HepG2 (cell line): Measurements from ENCODE around the gene ZNF334. TPM values are rescaled to one million over a fixed set of nuclear protein-coding genes. Genes with fewer than 3 reads are reported as not detected.

Source experiments
- AHDC1 ChIP-seq: sonication (generic); formaldehyde crosslinking; IDR thresholded peaks from 2 replicates; pipeline ENCODE4 v1.5.1; 2020; ENCODE audit warnings: mild to moderate bottlenecking, missing genetic modification reagents, borderline replicate concordance
- ASH2L ChIP-seq: fragments of 300-600, 200-600 bp; sonication (generic); IDR thresholded peaks from 2 replicates; pipeline ENCODE4 v1.7.0; 2017; ENCODE audit warnings: low read depth, mild to moderate bottlenecking, moderate library complexity, mixed read lengths, low read length; ENCODE audit not compliant: insufficient read length
- ATF5 ChIP-seq: sonication (generic); formaldehyde crosslinking; IDR thresholded peaks from 2 replicates; pipeline ENCODE4 v1.4.0; 2020; ENCODE audit warnings: mild to moderate bottlenecking, low read depth, missing genetic modification reagents
- CEBPB ChIP-seq: IDR thresholded peaks from 2 replicates; pipeline ENCODE4 v1.6.1; 2011; ENCODE audit warnings: low read depth, low read length, improper control_type of control experiment, borderline replicate concordance
- GFI1 ChIP-seq: sonication (generic); formaldehyde crosslinking; IDR thresholded peaks from 2 replicates; pipeline ENCODE4 v1.5.0; 2020; ENCODE audit warnings: missing genetic modification reagents, mild to moderate bottlenecking, borderline replicate concordance
- HNRNPH1 ChIP-seq: fragments of 200-400 bp; formaldehyde crosslinking; optimal IDR thresholded peaks from 2 replicates; pipeline ENCODE3; 2017; ENCODE audit warnings: mild to moderate bottlenecking, low read depth, low read length
- KDM4B ChIP-seq: sonication (generic); formaldehyde crosslinking; IDR thresholded peaks from 2 replicates; pipeline ENCODE4 v1.4.0; 2020; ENCODE audit warnings: missing genetic modification reagents
- NFYC ChIP-seq: IDR thresholded peaks from 2 replicates; pipeline ENCODE4 v1.6.1; 2016; ENCODE audit warnings: missing genetic modification reagents, missing compliant biosample characterization
- PHF5A ChIP-seq: IDR thresholded peaks from one replicate; pipeline ENCODE4 v1.6.1; 2018; ENCODE audit warnings: low read depth, missing genetic modification reagents; ENCODE audit not compliant: unreplicated experiment
- RAD21 ChIP-seq: fragments of 450-650 bp; formaldehyde crosslinking; IDR thresholded peaks from 2 replicates; pipeline ENCODE4 v1.5.0; 2020; ENCODE audit warnings: mild to moderate bottlenecking
- RXRA ChIP-seq: sonication (generic); formaldehyde crosslinking; IDR thresholded peaks from 2 replicates; pipeline ENCODE4 v1.5.1; 2020; ENCODE audit warnings: missing genetic modification reagents
- SRSF1 ChIP-seq: fragments of 200-400 bp; formaldehyde crosslinking; optimal IDR thresholded peaks from 2 replicates; pipeline ENCODE3; 2017; ENCODE audit warnings: mild to moderate bottlenecking, low read depth, low read length, moderate library complexity
- ZBTB38 ChIP-seq: sonication (generic); formaldehyde crosslinking; IDR thresholded peaks from 2 replicates; pipeline ENCODE4 v1.5.1; 2020; ENCODE audit warnings: mild to moderate bottlenecking, missing genetic modification reagents
- ZFP91 ChIP-seq: sonication (generic); formaldehyde crosslinking; IDR thresholded peaks from 2 replicates; pipeline ENCODE4 v1.9.0; 2022; ENCODE audit warnings: missing genetic modification reagents, mild to moderate bottlenecking, borderline replicate concordance
- ZFY ChIP-seq: sonication (generic); formaldehyde crosslinking; IDR thresholded peaks from 2 replicates; pipeline ENCODE4 v1.4.0; 2020; ENCODE audit warnings: missing genetic modification reagents
- ZNF263 ChIP-seq: sonication (generic); formaldehyde crosslinking; IDR thresholded peaks from 2 replicates; pipeline ENCODE4 v1.4.0; 2020; ENCODE audit warnings: missing genetic modification reagents
- ZNF430 ChIP-seq: sonication (generic); formaldehyde crosslinking; IDR thresholded peaks from 2 replicates; pipeline ENCODE4 v1.9.0; 2021; ENCODE audit warnings: mild to moderate bottlenecking, missing genetic modification reagents
- ZNF770 ChIP-seq: sonication (generic); formaldehyde crosslinking; IDR thresholded peaks from 2 replicates; pipeline ENCODE4 v1.5.0; 2020; ENCODE audit warnings: mild to moderate bottlenecking, missing genetic modification reagents
- ZNF780A ChIP-seq: sonication (generic); formaldehyde crosslinking; IDR thresholded peaks from 2 replicates; pipeline ENCODE4 v1.8.0; 2022; ENCODE audit warnings: mild to moderate bottlenecking, missing genetic modification reagents, moderate library complexity
- polyA plus RNA-seq, 8 experiments: library from polyadenylated mRNA; depleted of rRNA in 3 of 8; stranded (reverse) in 7 of 8; unstranded in 1 of 8; fragments of >200 nt; fragmentation: Illumina TruSeq in 4 of 8; extraction: Trizol in 4 of 8; gene quantifications; 2 replicates each; pipeline versions ENCODE4 v1.2.1 to v1.2.3, GENCODE V29; 2011 to 2016; ENCODE audit warnings: low read depth in 4 of 8, missing spikeins in 1 of 8, mixed read lengths in 1 of 8; ENCODE audit not compliant: insufficient read depth in 1 of 8
- total RNA-seq, 5 experiments: library from RNA; depleted of rRNA; stranded (reverse); fragments of >200 nt; fragmentation: Illumina TruSeq; extraction: Trizol; gene quantifications; 2 replicates each; pipeline ENCODE4 v1.2.3, GENCODE V29; 2016; ENCODE audit warnings: low read depth in 1 of 5

ZNF334 gene
- total and polyA plus RNA-seq, 2 of the 13 experiments (the other 11 are each of a cell fraction or from before 2014, with no cell fraction given) = 4.8 to 7.8 TPM

GRCh38 chr20:46562373-46563169 is 49.2 kb upstream of the ZNF334 start (continued):
- TF ChIP-seq AHDC1 (CRISPR knock-in tag) (no peak), NFYC (CRISPR knock-in tag) (peak; percentile 85), ZBTB38 (CRISPR knock-in tag) (peak; percentile 86; the same call in 1 of the 2 replicates), ZNF780A (CRISPR knock-in tag) (0 out of 2 replicates have a peak, but pooled peaks have one; percentile 6), SRSF1 (peak; percentile 62), PHF5A (peak; percentile 91), ASH2L (peak; percentile 80), RXRA (CRISPR knock-in tag) (peak; percentile 50), ZNF770 (peak; percentile 59), ZFY (peak; percentile 45; the same call in 1 of the 2 replicates), ATF5 (no peak), HNRNPH1 (peak; percentile 21), GFI1 (CRISPR knock-in tag) (0 out of 2 replicates have a peak, but pooled peaks have one; percentile 47), ZFP91 (CRISPR knock-in tag) (peak; percentile 61), ZNF263 (peak; percentile 92), ZNF430 (CRISPR knock-in tag) (peak; percentile 76; the same call in 1 of the 2 replicates), KDM4B (no peak), CEBPB (no peak), RAD21 (CRISPR knock-in tag) (peak; percentile 65; the same call in 1 of the 2 replicates)
